ENCODE data around the gene ASAP3.
A peak's percentile ranks its signal among the peaks of the same experiment; 100 is the strongest.

Gene ASAP3

DNA sequence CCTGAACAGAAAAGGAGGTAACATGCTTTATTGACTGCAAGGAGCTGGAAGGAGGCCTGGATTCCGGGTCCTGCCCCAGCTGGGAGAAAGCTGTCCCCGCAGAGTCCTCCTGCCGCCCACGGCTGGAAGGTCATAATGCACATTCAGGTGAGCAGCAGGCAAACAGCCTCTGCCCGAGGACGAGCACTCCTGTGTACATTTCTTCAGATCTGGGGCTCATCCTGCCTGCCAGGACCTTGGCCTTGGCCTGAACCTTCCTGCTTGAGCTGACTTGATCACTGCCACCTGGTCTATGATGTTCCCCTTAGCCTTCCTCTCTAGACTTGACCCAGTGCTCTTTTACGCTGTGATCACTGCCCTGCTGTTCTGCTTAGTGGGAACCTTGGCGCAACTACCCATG lies 96.5 kb downstream of the ASAP3 start:
- Histone ChIP-seq H2AFZ (ENCODE audit: low read length) (no peak overlapping the region), H2BK5ac (ENCODE audit: low read length) (no peak overlapping the region), H3K27ac (replicated peaks; ENCODE audit: low read length) (no peak overlapping the region), H3K36me3 (replicated peaks in 1 of 2; ENCODE audit: control insufficient read depth in 2 of 2, insufficient read depth in 2 of 2, low read length in 2 of 2) (no peaks in the 10 kb centered on the region), H3K9me3 (replicated peaks in 1 of 2; ENCODE audit: control insufficient read depth in 2 of 2, insufficient read depth in 1 of 2, low read depth in 1 of 2, low read length in 2 of 2) (peaks cover 3% of the 10 kb centered on the region in 2 donors), H3K4me1 (ENCODE audit: control insufficient read depth in 2 of 2, insufficient read depth in 1 of 2, low read depth in 1 of 2, low read length in 2 of 2) (no peaks in the 10 kb centered on the region), H3K23ac (ENCODE audit: low read depth, low read length, poor library complexity) (no peak overlapping the region), H3K4me2 (ENCODE audit: insufficient read depth, low read length, poor library complexity, severe bottlenecking) (no peak overlapping the region), H3K4ac (ENCODE audit: low read length) (no peak overlapping the region), H2BK12ac (ENCODE audit: low read length) (no peak overlapping the region), H2AK5ac (ENCODE audit: low read depth, low read length) (peak overlapping the region; percentile 32), H3K27me3 (ENCODE audit: control insufficient read depth in 3 of 3, insufficient read depth in 3 of 3, low read depth in 1 of 3, low read length in 3 of 3) (no peaks in the 10 kb centered on the region), H3K9ac (ENCODE audit: low read depth, low read length, poor library complexity) (no peak overlapping the region), H4K91ac (ENCODE audit: low read depth, low read length, poor library complexity) (no peak overlapping the region), H3K18ac (ENCODE audit: low read length) (peak overlapping the region; percentile 63), H3K14ac (ENCODE audit: low read length) (peak overlapping the region; percentile 0), H2BK120ac (ENCODE audit: low read depth, low read length) (no peak overlapping the region), H2BK15ac (ENCODE audit: low read length) (no peak overlapping the region), H3K79me1 (ENCODE audit: low read depth, low read length) (no peaks in the 10 kb centered on the region), H4K8ac (ENCODE audit: low read depth, low read length) (no peak overlapping the region), H3K4me3 (ENCODE audit: low read length in 2 of 2) (no peak overlapping the region)
- no CpG with 5 or more reads among the region's 8 CpGs for WGBS, 2 donors (ENCODE audit: extremely low coverage in 2 of 2, insufficient read length in 2 of 2, insufficient replicate concordance in 1 of 2)
- DNase-seq (ENCODE audit: low spot score) = no peak

DNA sequence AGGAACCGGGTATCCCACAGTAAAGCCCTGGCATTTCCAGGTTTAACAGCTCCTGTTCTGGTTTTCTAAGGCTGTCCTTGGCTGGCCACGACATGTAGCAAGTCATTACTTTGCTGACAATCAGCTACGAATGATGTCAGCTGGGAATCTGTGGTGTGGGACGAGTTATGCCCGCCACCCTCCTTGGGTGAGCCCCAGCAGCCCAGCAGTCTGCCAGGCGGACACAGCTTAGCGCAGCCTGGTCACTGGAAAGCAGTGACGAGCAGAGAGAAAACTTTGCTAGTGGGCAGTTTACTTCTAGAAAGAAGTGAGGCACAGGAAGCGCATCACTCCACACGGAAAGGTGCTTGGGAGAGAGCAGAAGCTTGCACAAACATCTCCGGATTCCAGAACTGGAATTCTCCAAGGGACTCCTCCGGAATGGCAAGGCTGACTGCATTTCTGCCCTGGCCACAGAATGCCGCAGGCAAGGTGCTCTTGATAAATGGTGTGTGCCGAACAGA lies 98.8 kb downstream of the ASAP3 start:
- Histone ChIP-seq H3K27me3 (ENCODE audit: control insufficient read depth in 3 of 3, insufficient read depth in 3 of 3, low read depth in 1 of 3, low read length in 3 of 3) (no peaks in the 10 kb centered on the region), H3K4me3 (ENCODE audit: low read length in 2 of 2) (no peak overlapping the region), H3K14ac (ENCODE audit: low read length) (no peak overlapping the region), H4K91ac (ENCODE audit: low read depth, low read length, poor library complexity) (no peak overlapping the region), H3K9me3 (replicated peaks in 1 of 2; ENCODE audit: control insufficient read depth in 2 of 2, insufficient read depth in 1 of 2, low read depth in 1 of 2, low read length in 2 of 2) (peaks cover 0 to 5% of the 10 kb centered on the region in 2 donors), H3K18ac (ENCODE audit: low read length) (no peak overlapping the region), H3K27ac (replicated peaks; ENCODE audit: low read length) (no peak overlapping the region), H2AFZ (ENCODE audit: low read length) (no peak overlapping the region), H2BK5ac (ENCODE audit: low read length) (no peak overlapping the region), H3K4me1 (ENCODE audit: control insufficient read depth in 2 of 2, insufficient read depth in 1 of 2, low read depth in 1 of 2, low read length in 2 of 2) (peaks cover 0 to 1% of the 10 kb centered on the region in 2 donors), H3K4me2 (ENCODE audit: insufficient read depth, low read length, poor library complexity, severe bottlenecking) (no peak overlapping the region), H2AK5ac (ENCODE audit: low read depth, low read length) (no peak overlapping the region), H3K23ac (ENCODE audit: low read depth, low read length, poor library complexity) (peak overlapping the region; percentile 1), H2BK15ac (ENCODE audit: low read length) (no peak overlapping the region), H4K8ac (ENCODE audit: low read depth, low read length) (no peak overlapping the region), H2BK120ac (ENCODE audit: low read depth, low read length) (no peak overlapping the region), H3K4ac (ENCODE audit: low read length) (no peak overlapping the region), H3K9ac (ENCODE audit: low read depth, low read length, poor library complexity) (no peak overlapping the region), H3K36me3 (replicated peaks in 1 of 2; ENCODE audit: control insufficient read depth in 2 of 2, insufficient read depth in 2 of 2, low read length in 2 of 2) (no peaks in the 10 kb centered on the region), H2BK12ac (ENCODE audit: low read length) (no peak overlapping the region), H3K79me1 (ENCODE audit: low read depth, low read length) (no peaks in the 10 kb centered on the region)
- no peak for DNase-seq (ENCODE audit: low spot score)
- WGBS, 2 donors (ENCODE audit: extremely low coverage in 2 of 2, insufficient read length in 2 of 2, insufficient replicate concordance in 1 of 2) = no CpG with 5 or more reads among the region's 14 CpGs

DNA sequence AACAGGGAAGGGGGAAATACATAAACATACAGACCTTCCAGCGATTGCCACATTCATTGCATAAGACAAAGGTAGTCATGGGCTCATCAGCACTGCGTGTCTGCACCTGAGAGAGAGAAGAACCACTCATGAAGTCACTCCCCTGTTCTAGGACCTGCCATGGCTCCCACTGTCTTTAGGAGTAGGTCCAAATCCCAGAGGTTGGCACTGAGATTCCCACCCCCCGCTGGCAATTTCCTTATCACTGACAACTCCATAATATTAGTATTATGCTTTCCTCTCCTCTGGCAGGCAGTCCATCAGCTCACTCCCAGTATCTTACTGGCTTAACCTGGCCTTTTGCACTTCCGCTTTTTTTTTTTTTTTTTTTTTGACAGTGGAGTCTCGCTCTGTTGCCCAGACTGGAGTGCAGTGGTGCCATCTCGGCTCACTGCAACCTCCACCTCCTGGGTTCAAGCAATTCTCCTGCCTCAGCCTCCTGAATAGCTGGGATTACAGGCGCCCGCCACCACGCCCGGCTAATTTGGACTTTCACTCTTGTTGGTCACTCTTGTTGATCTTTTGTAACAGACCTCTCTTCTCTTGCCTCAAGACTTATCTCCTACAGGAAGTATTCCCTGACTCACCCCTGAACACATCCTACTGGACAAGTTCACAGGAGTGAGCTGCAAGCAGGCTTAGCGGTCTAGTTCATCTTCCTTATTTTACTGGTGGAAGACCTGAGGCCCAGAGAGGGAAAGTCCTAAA lies 99.5 kb downstream of the ASAP3 start:
- Histone ChIP-seq H3K14ac (ENCODE audit: low read length) (no peak overlapping the region), H3K18ac (ENCODE audit: low read length) (no peak overlapping the region), H2BK120ac (ENCODE audit: low read depth, low read length) (no peak overlapping the region), H3K4me2 (ENCODE audit: insufficient read depth, low read length, poor library complexity, severe bottlenecking) (no peak overlapping the region), H3K9ac (ENCODE audit: low read depth, low read length, poor library complexity) (no peak overlapping the region), H4K91ac (ENCODE audit: low read depth, low read length, poor library complexity) (no peak overlapping the region), H3K27ac (replicated peaks; ENCODE audit: low read length) (no peak overlapping the region), H2BK15ac (ENCODE audit: low read length) (no peak overlapping the region), H2AK5ac (ENCODE audit: low read depth, low read length) (no peak overlapping the region), H3K9me3 (replicated peaks in 1 of 2; ENCODE audit: control insufficient read depth in 2 of 2, insufficient read depth in 1 of 2, low read depth in 1 of 2, low read length in 2 of 2) (peaks cover 0 to 5% of the 10 kb centered on the region in 2 donors), H3K23ac (ENCODE audit: low read depth, low read length, poor library complexity) (no peak overlapping the region), H2AFZ (ENCODE audit: low read length) (no peak overlapping the region), H3K79me1 (ENCODE audit: low read depth, low read length) (no peaks in the 10 kb centered on the region), H4K8ac (ENCODE audit: low read depth, low read length) (no peak overlapping the region), H3K4me1 (ENCODE audit: control insufficient read depth in 2 of 2, insufficient read depth in 1 of 2, low read depth in 1 of 2, low read length in 2 of 2) (peaks cover 0 to 1% of the 10 kb centered on the region in 2 donors), H3K4me3 (ENCODE audit: low read length in 2 of 2) (no peak overlapping the region), H2BK5ac (ENCODE audit: low read length) (no peak overlapping the region), H2BK12ac (ENCODE audit: low read length) (no peak overlapping the region), H3K4ac (ENCODE audit: low read length) (no peak overlapping the region), H3K27me3 (ENCODE audit: control insufficient read depth in 3 of 3, insufficient read depth in 3 of 3, low read depth in 1 of 3, low read length in 3 of 3) (no peaks in the 10 kb centered on the region), H3K36me3 (replicated peaks in 1 of 2; ENCODE audit: control insufficient read depth in 2 of 2, insufficient read depth in 2 of 2, low read length in 2 of 2) (no peaks in the 10 kb centered on the region)
- WGBS, 2 donors (ENCODE audit: extremely low coverage in 2 of 2, insufficient read length in 2 of 2, insufficient replicate concordance in 1 of 2) = no CpG with 5 or more reads among the region's 11 CpGs
- no peak for DNase-seq (ENCODE audit: low spot score)

DNA sequence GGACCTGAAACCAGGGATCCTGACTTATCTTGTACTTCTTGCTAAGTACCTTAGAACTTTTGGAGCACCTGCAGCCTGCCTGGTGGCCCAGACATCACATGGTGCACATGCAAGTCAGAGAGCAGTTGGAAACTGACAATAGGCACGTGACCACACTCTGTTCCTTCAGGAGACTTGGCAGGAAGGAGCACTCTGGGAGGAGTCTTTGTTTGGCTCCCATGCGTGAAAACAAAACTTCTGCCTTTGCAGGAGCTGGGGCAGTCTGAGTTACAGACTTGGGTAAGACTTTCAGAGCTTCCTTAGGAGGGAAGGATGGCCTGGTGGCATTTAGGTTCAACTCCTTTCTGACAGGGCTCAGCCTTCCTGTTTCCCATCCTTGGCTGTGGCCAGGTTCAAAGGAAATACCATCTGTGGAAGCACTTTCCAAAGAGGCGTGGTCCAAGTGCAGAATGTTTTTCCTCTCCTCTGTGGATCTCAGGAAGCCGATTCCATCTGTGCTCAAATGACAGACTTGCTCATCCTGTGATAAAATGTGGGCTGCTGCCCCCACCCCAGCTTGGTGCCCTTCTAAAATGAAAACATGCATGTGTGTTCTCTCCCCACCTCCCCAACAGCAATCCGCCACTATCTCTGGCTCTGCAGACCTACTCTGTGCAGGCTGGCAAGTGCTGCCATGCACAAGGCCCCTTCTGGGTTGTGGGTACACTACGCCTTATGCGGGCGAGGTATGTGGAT lies 100.2 kb downstream of the ASAP3 start:
- no peak overlapping the region for H2AFZ ChIP-seq (ENCODE audit: low read length)
- H3K4me1 ChIP-seq (ENCODE audit: control insufficient read depth in 2 of 2, insufficient read depth in 1 of 2, low read depth in 1 of 2, low read length in 2 of 2) = peaks cover 0 to 1% of the 10 kb centered on the region in 2 donors
- no peak overlapping the region for H3K14ac ChIP-seq (ENCODE audit: low read length)
- H3K4me3 ChIP-seq (ENCODE audit: low read length in 2 of 2) = no peak overlapping the region
- peaks cover 0 to 5% of the 10 kb centered on the region in 2 donors for H3K9me3 ChIP-seq (replicated peaks in 1 of 2; ENCODE audit: control insufficient read depth in 2 of 2, insufficient read depth in 1 of 2, low read depth in 1 of 2, low read length in 2 of 2)
- H4K91ac ChIP-seq (ENCODE audit: low read depth, low read length, poor library complexity) = no peak overlapping the region
- no peak overlapping the region for H3K4ac ChIP-seq (ENCODE audit: low read length)
- no peak overlapping the region for H2BK12ac ChIP-seq (ENCODE audit: low read length)
- no CpG with 5 or more reads among the region's 8 CpGs for WGBS, 2 donors (ENCODE audit: extremely low coverage in 2 of 2, insufficient read length in 2 of 2, insufficient replicate concordance in 1 of 2)
- H3K4me2 ChIP-seq (ENCODE audit: insufficient read depth, low read length, poor library complexity, severe bottlenecking) = no peak overlapping the region
- no peak overlapping the region for H3K23ac ChIP-seq (ENCODE audit: low read depth, low read length, poor library complexity)
- no peak overlapping the region for H3K9ac ChIP-seq (ENCODE audit: low read depth, low read length, poor library complexity)
- no peak overlapping the region for H2AK5ac ChIP-seq (ENCODE audit: low read depth, low read length)
- no peak overlapping the region for H2BK120ac ChIP-seq (ENCODE audit: low read depth, low read length)
- no peak for DNase-seq (ENCODE audit: low spot score)
- no peak overlapping the region for H2BK5ac ChIP-seq (ENCODE audit: low read length)
- H2BK15ac ChIP-seq (ENCODE audit: low read length) = no peak overlapping the region
- no peaks in the 10 kb centered on the region for H3K27me3 ChIP-seq (ENCODE audit: control insufficient read depth in 3 of 3, insufficient read depth in 3 of 3, low read depth in 1 of 3, low read length in 3 of 3)
- H3K36me3 ChIP-seq (replicated peaks in 1 of 2; ENCODE audit: control insufficient read depth in 2 of 2, insufficient read depth in 2 of 2, low read length in 2 of 2) = no peaks in the 10 kb centered on the region
- H3K18ac ChIP-seq (ENCODE audit: low read length) = no peak overlapping the region
- H3K79me1 ChIP-seq (ENCODE audit: low read depth, low read length) = no peaks in the 10 kb centered on the region
- H4K8ac ChIP-seq (ENCODE audit: low read depth, low read length) = no peak overlapping the region
- H3K27ac ChIP-seq (replicated peaks; ENCODE audit: low read length) = no peak overlapping the region
